Small intestine (tissue), 7 donors: Measurements from ENCODE around the gene GPX3. TPM values are rescaled to one million over a fixed set of nuclear protein-coding genes. Genes with fewer than 3 reads are reported as not detected.

Experiments
- DNase-seq, 2 donors: peaks; one replicate each; pipeline versions ENCODE4 v3.0.0 to v3.0.0-alpha.2; 2013
- FAIRE-seq: peaks from 2 replicates; lab custom pipeline; 2012; peaks lifted over from hg19 to GRCh38; lab: Jason Lieb, UNC
- H3K27ac ChIP-seq, 3 donors: one replicate each; pipeline ENCODE4 v1.5.1; 2013; ENCODE audit warnings: low read length in 2 of 3, mild to moderate bottlenecking in 2 of 3, control low read depth in 1 of 3, inconsistent platforms in 1 of 3, low read depth in 1 of 3, moderate library complexity in 1 of 3
- H3K27me3 ChIP-seq, 3 donors: one replicate each; pipeline ENCODE4 v1.6.1; 2013; ENCODE audit warnings: low read length in 3 of 3, inconsistent platforms in 1 of 3; ENCODE audit not compliant: control insufficient read depth in 3 of 3, insufficient read depth in 3 of 3
- H3K36me3 ChIP-seq, 3 donors: one replicate each; pipeline ENCODE4 v1.6.1; 2013; ENCODE audit warnings: low read length in 3 of 3, inconsistent platforms in 1 of 3, low read depth in 1 of 3, mild to moderate bottlenecking in 1 of 3, moderate library complexity in 1 of 3; ENCODE audit not compliant: control insufficient read depth in 3 of 3, insufficient read depth in 2 of 3
- H3K4me1 ChIP-seq, 3 donors: one replicate each; pipeline ENCODE4 v1.6.1; 2013; ENCODE audit warnings: low read length in 2 of 3, inconsistent platforms in 1 of 3, low read depth in 1 of 3, mild to moderate bottlenecking in 1 of 3, moderate library complexity in 1 of 3; ENCODE audit not compliant: control insufficient read depth in 3 of 3, insufficient read depth in 2 of 3
- H3K4me3 ChIP-seq, 3 donors: one replicate each; pipeline ENCODE4 v1.5.1; 2013; ENCODE audit warnings: low read length in 3 of 3, control low read depth in 1 of 3, inconsistent platforms in 1 of 3, low read depth in 1 of 3, mild to moderate bottlenecking in 1 of 3, moderate library complexity in 1 of 3
- H3K9me3 ChIP-seq, 2 donors: one replicate each; pipeline ENCODE4 v1.6.1; 2013; ENCODE audit warnings: low read depth in 1 of 2, low read length in 1 of 2; ENCODE audit not compliant: control insufficient read depth in 2 of 2, insufficient read depth in 1 of 2
- WGBS, 3 donors: extraction: QIAGEN DNeasy Blood & Tissue Kit; methylation state at CpG; one replicate each; pipeline ENCODE4 v1.1.7; 2013; 5-methylcytosine and 5-hydroxymethylcytosine counted together
- polyA plus RNA-seq, 4 donors: library from polyadenylated mRNA; stranded (reverse) in 3 of 4; unstranded in 1 of 4; fragments of 200-250 nt in 3 of 4; fragments of 120-200 nt in 1 of 4; gene quantifications; one replicate each; pipeline versions ENCODE4 v1.2.1 to v1.2.3, GENCODE V29; 2013
- donor health status: healthy with polysubstance abuse.
- donor health status: control.
- donor health status: control.
- donor health status: Bipolar disorder and iron deficiency.
- donor health status: healthy.

The GPX3 gene
- polyA plus RNA-seq, 4 donors = 19.9 to 1,014 (median 112) TPM

- no peak overlapping the region for H3K27ac ChIP-seq
These were observed 3.7 kb upstream of the GPX3 start for GRCh38 chr5:151016700-151017099.

GRCh38 chr5:151017897-151018296 is 2.5 kb upstream of the GPX3 start:
- no peak for FAIRE-seq
- DNase-seq = no peak
- no peak overlapping the region for H3K4me3 ChIP-seq
- no peaks in the 10 kb centered on the region for H3K9me3 ChIP-seq
- no peaks in the 10 kb centered on the region for H3K27me3 ChIP-seq
- 53 to 85% (median 75%) methylated on average over 2 of the region's 2 CpGs for WGBS, 3 donors
- H3K27ac ChIP-seq = no peak overlapping the region
- peaks cover 0 to under 1% (median 0%) of the 10 kb centered on the region in 3 donors for H3K36me3 ChIP-seq
- H3K4me1 ChIP-seq = peaks cover 0 to 16% (median 0%) of the 10 kb centered on the region in 3 donors

More at GRCh38 chr5:151016700-151017099, 3.7 kb upstream of the GPX3 start:
- WGBS, 3 donors = 78 to 90% (median 87%) methylated on average over 5 of the region's 5 CpGs
- Histone ChIP-seq H3K27me3 (no peaks in the 10 kb centered on the region), H3K4me3 (no peak overlapping the region), H3K9me3 (no peaks in the 10 kb centered on the region), H3K4me1 (peaks cover 0 to 16% (median 0%) of the 10 kb centered on the region in 3 donors), H3K36me3 (no peaks in the 10 kb centered on the region)
- FAIRE-seq (no peak), DNase-seq (no peak)

GRCh38 chr5:151018846-151019245 is 1.5 kb upstream of the GPX3 start:
- Histone ChIP-seq H3K27ac (no peak overlapping the region), H3K9me3 (no peaks in the 10 kb centered on the region), H3K4me1 (peaks cover 0 to 16% (median 0%) of the 10 kb centered on the region in 3 donors), H3K27me3 (no peaks in the 10 kb centered on the region), H3K36me3 (peaks cover 0 to 3% (median 0%) of the 10 kb centered on the region in 3 donors), H3K4me3 (no peak overlapping the region)
- DNase-seq = no peak
- FAIRE-seq = no peak
- WGBS, 3 donors = 65 to 89% (median 71%) methylated on average over 2 of the region's 2 CpGs

- no peak for FAIRE-seq
- H3K4me1 ChIP-seq = peaks cover 0 to 16% (median 3%) of the 10 kb centered on the region in 3 donors
These were observed 1.1 kb upstream of the GPX3 start for GRCh38 chr5:151019331-151019730.

GRCh38 chr5:151021746-151022145 is 1.4 kb downstream of the GPX3 start:
- Histone ChIP-seq H3K9me3 (no peaks in the 10 kb centered on the region), H3K4me3 (no peak overlapping the region), H3K4me1 (peaks cover 0 to 5% (median 4%) of the 10 kb centered on the region in 3 donors), H3K27me3 (no peaks in the 10 kb centered on the region), H3K36me3 (peaks cover 0 to 12% (median 0%) of the 10 kb centered on the region in 3 donors), H3K27ac (peak overlapping the region in 1 of 3 donors; percentile 75)
- 83 to 93% (median 85%) methylated on average over 6 of the region's 6 CpGs for WGBS, 3 donors
- FAIRE-seq (no peak), DNase-seq (no peak)

More at GRCh38 chr5:151019331-151019730, 1.1 kb upstream of the GPX3 start:
- DNase-seq = no peak
- Histone ChIP-seq H3K27me3 (no peaks in the 10 kb centered on the region), H3K9me3 (no peaks in the 10 kb centered on the region), H3K4me3 (no peak overlapping the region), H3K36me3 (peaks cover 0 to 3% (median 0%) of the 10 kb centered on the region in 3 donors), H3K27ac (no peak overlapping the region)
- 71 to 82% (median 80%) methylated on average over 2 of the region's 2 CpGs for WGBS, 3 donors

- Histone ChIP-seq H3K4me3 (no peak overlapping the region), H3K36me3 (peaks cover 0 to 20% (median 0%) of the 10 kb centered on the region in 3 donors), H3K9me3 (no peaks in the 10 kb centered on the region), H3K27me3 (no peaks in the 10 kb centered on the region), H3K4me1 (peaks cover 0 to 5% (median 4%) of the 10 kb centered on the region in 3 donors), H3K27ac (peak overlapping the region in 1 of 3 donors; percentile 75)
- 74 to 80% (median 77%) methylated on average over 7 of the region's 7 CpGs for WGBS, 3 donors
- FAIRE-seq (no peak), DNase-seq (no peak)
These were observed 2.2 kb downstream of the GPX3 start for GRCh38 chr5:151022511-151023018.

- Histone ChIP-seq H3K36me3 (peaks cover 0 to 26% (median 0%) of the 10 kb centered on the region in 3 donors), H3K4me1 (peaks cover 0 to 5% (median 4%) of the 10 kb centered on the region in 3 donors), H3K27ac (peak overlapping the region in 1 of 3 donors; percentile 75), H3K27me3 (no peaks in the 10 kb centered on the region), H3K9me3 (no peaks in the 10 kb centered on the region), H3K4me3 (no peak overlapping the region)
- WGBS, 3 donors = 77 to 84% (median 80%) methylated on average over 5 of the region's 5 CpGs
- FAIRE-seq (no peak), DNase-seq (no peak)
These were observed 2.7 kb downstream of the GPX3 start for GRCh38 chr5:151023047-151023615.

- Histone ChIP-seq H3K27ac (peak overlapping the region in 1 of 3 donors; percentile 75), H3K9me3 (no peaks in the 10 kb centered on the region), H3K4me3 (no peak overlapping the region), H3K27me3 (no peaks in the 10 kb centered on the region), H3K36me3 (peaks cover under 1 to 29% (median 2%) of the 10 kb centered on the region in 3 donors), H3K4me1 (peaks cover 0 to 5% (median 4%) of the 10 kb centered on the region in 3 donors)
- peak in 1 of 2 donors; percentile 40 for DNase-seq
- WGBS, 3 donors = 44 to 60% (median 53%) methylated on average over 8 of the region's 8 CpGs
- FAIRE-seq = no peak
These were observed 3.3 kb downstream of the GPX3 start for GRCh38 chr5:151023651-151024050.
